Hematopoietic multipotent progenitor cell (in vitro differentiated cells): ENCODE measurements around the gene CTIF. TPM values are rescaled to one million over a fixed set of nuclear protein-coding genes. Genes with fewer than 3 reads are reported as not detected.

Experiments used
- DNase-seq, 3 donors: peaks; one replicate each; pipeline ENCODE4 v3.0.0-alpha.2; 2011 to 2015; ENCODE audit warnings: low read depth in 2 of 3, low spot score in 2 of 3
- total RNA-seq: library from RNA; depleted of rRNA; stranded (reverse); fragments of >200 nt; gene quantifications from one replicate; pipeline ENCODE4 v1.2.3, GENCODE V29; 2012

Gene CTIF
- total RNA-seq, 1 donor: 8.6 TPM

DNA sequence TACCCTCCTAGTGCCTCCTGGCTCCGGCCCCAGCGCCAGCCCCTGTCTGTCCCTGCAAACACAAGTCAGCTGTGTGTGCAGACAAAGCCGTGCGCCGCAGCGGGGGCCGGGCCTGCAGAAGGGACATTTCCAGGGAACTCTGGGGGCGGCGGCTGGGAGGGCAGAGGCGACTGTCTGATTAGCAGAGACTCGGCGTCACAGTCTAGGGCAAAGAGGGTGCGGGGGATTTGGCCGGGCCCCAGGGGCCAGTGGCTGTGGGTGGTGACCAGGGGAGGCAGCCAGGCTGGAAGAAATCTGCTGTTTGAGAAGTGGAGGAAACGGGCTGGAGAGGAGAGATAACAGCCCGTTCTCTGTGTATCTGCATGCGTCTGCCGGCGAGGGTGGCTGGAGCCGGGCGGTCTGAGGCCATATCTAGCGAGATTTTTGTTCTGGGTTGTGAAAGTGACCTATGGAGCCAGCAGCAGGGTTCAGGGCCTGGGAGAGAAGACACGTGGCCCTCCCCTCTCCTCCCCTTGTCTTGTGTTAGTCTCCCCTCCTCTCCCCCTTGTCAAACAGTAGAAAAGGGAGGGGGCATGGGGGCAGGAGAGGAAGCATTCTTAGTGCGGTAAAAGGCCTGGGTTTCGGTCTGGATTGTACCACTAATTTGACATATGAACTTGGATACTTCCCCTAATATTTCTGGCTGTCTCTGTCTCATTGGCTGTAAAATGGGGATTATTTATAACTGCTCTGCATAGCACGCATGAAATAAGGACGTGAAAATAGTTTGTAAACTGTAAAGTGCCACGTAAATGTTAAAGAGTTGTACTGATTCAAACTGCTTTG, 242.5 kb downstream of the CTIF start:
- peak in 2 of 3 donors; percentile 83 to 91 for DNase-seq

DNA sequence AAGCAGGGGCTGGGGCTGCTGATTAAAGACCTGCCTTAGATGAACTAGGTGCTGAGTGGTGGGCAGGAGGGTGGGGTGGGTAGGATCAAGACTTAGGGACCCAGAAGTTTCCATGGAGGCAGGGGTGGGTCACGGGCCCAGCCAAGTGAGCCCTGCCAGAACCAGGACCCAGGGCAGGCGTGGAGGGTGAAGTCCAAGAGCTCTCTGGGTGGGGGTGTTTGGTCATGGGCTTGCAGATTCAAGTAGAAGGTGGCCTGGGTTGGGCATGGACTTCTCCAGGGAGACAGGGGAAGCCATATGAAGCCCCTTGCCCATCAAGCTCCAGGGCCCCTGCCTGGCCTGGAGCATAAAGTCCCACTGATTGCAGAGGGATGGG, 243.1 kb downstream of the CTIF start:
- DNase-seq: no peak

DNA sequence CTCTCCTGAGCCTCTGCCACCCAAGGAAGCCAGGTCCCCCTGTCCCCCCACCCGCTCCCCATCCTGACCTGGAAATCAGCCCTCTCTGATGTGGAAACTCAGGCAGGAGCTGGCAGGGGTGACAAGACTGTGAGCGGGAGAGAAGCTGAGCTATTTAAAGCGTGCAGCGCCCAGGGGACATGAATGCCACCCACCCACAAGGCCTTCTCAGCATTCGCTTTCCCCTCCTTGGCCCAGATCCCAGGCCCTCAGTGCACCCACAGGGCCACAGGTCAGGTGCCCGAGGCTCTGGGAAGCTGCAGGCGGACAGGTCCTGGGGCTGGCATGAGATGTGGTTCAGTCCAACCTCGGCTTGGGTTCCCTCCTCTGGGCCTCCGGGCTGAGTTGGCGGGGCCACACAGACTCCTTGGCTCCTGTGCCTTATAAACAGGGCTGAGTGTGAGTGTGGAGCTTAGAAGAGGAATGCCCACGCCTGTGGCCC, 243.6 kb downstream of the CTIF start:
- no peak for DNase-seq

DNA sequence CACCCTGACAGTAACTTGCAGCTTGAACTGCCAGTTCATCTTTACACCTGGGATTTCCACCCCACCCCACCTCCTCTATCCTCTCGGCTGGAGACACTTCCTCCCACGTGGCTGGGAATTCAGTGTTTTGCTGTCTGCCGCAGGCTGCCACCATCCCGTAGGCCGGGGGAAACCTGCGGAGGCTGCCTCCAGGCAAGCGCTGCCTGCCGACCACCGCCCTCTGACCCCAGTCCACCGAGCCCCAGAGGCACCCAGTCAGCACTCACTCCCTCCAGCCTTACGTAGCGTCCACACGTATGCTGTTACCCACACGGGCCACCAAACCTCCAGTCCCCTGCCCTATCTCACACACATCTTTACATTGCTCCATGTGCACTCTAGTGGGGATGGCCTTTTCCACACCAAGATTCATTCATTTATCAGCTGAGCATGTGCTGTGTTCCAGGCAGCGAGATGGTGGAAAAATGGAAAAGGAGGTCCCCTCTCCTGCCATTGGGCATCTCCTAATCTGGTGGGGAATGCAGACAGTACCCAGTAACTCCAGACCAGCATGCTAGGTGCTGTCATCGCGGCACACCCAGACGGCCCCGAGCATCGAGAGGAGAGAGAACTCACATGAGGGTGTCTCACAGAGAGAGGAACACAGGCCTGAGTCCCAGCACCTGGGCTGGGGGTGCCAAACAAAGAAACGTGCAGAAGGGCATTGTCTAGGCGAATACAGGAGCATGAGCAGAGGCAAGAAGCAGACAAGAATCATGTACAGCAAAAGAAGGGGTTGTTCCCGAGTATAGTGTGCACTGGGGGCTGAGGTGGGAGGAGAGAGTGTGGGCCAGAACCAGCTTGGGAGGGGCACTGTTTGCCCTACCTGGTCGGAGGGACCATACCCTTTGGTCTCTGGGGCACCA, 245.0 kb downstream of the CTIF start:
- no peak for DNase-seq

DNA sequence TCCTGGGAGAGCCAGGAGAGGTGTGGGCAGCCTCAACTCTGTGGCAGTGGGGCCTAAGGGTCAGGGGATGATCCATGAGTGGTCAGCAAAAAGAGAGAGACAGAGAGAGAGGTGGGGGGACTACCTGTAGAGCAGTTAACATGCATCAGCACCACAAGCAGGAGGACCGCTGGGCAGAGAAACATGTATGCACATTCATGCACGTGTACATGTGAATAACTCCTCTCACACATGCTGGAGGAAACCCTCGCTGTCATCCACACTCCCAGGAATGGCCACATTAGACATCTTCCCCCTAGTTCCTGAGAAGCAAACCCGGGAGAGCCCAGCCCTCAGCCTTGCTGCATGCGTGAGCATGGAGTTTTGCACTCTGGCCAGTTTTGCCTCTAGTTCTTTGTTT, 245.8 kb downstream of the CTIF start:
- no peak for DNase-seq

DNA sequence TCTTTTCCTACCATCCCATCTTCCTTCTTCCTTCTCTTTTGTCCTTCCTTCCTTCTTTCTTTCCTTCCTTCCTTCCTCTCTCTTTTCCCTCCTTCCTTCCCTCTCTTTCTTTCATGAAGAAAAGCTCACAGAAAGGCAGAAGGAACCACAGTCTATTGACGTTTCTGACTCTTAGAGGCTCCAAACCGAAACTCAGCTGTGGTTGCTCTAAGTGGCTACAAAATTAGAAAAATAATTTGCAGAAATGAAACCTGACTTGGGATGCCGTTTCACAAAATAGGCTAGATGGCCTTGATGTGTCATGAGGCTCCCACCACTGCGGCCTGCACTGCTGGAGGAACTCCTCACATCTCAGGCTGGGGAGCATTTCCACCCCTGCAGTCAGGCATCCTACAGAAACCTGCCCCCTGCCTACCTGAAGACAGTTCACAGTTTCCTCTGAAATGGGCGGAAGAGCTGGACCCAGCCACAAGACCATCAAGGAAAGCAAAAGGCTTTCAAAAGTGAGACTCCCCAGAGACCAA, 246.3 kb downstream of the CTIF start:
- DNase-seq: peak in 1 of 3 donors; percentile 17

DNA sequence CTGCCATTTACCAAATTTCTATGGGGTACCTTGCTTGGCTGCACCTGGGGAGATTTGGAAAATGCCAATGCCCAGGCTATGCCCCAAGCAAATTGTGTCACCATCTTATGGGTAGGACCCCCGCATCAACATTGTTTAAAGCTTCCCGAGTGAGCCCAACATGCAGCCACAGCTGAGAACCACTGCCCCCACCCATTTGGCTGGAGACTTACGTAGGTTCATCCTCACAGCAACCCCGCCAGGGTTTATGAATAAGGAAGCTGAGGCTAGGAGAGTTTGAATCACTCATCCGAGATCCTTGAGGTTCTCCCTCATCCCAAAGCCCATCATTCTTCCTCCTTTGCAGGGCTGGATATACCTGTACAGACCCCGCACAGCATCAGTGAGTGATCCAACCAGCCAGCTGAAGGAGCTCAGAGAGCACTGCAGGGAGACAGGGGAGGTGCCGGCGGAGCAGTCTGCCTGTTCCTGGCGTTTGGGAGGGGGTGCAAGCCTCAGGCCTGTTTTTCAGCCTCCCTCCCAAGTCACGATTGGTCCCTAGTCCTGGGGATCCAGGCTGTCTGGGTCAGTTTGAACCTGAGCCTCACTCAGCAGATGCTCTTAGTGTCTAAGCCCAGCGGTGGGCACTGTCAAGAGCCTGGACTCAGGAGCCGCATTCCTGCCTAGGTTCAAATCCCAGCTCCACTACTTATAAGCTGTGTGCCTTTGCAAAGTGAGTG, 247.1 kb downstream of the CTIF start:
- no peak for DNase-seq

DNA sequence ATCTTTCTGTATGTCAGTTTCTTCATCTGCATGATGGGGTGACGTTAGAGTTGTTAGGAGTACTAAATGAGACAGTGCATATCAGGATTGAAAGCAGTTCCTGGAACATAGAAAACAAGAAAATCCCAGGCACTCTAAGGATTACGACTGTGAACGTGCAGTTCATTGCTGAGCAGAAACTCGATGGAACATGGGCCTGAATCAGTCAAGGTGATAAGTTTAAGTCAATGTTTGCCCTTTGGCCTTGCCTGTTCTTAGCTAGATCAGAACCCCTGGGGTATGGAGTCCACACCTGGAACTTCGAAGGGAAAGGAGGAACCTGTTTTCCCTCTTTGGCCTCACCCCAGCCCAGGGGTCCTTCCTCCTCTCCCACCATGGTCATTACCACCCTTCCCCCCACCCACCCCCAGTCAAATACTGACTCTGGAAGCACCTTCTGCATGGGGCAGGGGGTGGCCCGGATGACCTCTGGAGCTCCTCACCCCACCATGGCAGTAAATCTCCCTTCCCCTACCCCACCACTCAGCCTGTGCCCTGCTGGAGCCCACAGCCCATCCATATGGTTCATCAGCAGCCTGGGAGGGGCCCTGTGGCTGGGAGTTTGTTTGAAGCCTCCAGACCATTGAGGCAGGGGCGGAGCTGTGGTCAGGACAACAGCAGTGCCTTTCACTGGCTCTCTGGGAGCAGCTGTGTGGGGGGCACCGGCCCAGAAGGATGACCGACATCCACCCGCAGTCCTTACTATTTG, 247.8 kb downstream of the CTIF start:
- DNase-seq: no peak

DNA sequence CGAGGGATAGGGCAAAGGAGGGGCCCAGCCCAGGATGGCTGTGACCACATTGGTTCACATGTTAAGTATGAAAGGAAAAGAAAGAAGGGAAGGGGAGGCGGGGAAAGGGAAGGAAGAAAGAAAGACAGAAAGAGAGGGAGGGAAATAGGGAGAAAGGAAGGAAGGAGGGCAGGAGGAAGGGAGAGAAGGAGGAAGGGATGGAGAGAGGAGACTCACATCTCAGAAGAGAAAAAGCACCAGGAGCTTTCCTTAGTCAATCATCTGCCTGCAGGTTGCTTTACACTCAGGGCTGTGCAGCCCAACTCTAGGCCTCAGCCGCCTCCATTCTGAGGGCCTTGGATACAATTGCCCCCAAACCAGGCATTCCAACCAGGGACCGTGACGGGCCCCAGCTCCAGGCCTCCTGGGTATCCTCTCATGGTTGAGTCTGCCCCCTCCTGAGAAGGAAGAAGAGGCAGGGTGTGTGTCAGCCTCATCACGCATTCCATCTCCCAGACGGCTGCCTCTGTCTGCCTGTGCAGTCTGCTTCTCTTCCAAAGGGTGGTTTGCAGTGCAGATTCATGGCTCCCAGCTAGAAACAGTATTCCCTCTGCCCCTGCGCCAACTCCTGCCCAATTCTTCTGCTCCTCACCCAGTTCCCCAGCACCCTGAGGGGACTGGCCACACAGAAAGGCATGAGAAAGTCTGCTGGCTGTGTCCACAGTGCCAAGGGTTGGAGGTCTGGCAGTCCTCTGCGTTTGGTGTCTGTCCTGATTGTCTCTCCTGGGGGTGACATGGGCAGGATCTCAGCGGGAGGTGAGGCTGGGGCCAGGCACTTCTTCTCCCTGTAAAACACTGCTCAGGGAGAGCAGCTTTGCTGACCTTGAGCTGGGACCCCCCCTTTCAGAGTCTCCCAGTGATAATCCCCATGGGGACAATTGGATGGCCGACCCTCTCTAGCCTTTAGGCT, 248.6 kb downstream of the CTIF start:
- DNase-seq: no peak

DNA sequence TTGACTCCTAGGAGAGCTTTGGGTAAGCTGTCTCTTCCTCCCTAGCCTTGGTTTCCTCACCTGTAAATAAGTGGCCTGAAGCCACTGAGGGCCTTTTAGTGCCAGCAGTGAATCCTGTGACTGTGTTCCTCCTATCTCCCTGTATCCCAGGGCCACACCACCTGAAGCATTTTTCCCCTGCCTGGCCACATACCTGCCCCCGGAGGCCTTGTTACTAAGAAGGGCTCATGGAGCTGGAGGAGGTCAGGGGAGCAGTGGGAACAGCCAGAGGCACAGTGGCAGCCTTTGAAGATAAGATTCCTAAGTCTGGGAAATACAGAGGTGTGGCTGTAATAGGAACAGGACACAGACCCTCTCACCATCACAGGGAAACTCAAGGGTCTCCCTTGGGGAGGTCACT, 249.5 kb downstream of the CTIF start:
- DNase-seq: no peak

DNA sequence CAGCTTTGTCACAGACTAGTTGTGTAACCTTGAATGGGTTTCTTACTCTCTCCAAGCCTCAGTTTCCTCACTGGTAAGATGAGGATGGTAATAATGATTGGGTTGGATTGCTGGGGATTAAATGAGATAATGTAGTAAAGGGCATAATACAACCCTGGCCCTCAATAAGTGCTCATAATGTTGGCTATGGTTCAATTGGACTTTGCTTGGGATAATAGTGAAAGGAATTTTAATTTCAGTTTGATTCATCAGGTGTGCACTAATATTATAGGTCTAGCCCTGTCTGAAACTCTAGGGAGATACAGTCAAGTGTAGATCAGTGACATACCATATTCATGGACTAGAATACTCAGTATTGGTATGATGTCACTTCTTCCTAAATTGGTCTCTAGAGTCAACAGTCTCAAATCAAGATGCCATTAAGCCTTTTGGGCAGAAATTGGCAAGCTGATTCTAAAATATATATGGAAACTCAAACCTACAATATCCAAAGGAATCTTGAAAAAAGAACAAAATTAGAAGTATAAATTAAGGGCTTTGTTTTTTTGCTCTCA, 250.5 kb downstream of the CTIF start:
- no peak for DNase-seq

DNA sequence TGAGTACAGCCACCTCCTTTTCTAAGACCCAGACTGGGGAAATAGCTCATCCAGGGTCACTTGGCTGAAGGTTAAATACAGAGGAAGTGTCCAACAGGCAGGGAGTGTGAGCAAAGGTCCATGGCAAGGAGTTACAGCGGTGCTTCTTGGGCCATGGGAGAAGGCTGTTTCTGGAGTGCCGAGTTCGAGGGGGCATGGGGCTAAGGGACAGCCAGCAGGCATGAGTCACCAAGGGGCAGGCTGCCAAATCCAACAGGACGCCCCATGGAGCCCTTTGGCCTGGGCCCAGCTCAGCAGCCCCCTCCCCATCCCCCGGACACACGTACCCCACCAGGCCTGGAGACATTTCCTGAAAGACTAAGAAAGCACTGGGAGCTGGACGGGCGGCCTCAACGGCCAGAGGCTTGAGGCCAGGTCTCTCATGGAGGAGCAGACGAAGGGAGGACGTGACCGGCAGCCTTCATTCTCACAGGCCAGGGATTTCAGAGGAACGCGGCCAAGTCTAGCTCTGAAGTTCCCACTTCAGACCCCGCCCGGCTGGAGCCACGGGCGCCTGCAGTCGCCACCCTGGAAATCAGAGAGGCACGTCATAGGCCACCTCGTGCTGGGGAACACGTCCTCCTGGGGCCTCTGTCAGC, 251.5 kb downstream of the CTIF start:
- no peak for DNase-seq

DNA sequence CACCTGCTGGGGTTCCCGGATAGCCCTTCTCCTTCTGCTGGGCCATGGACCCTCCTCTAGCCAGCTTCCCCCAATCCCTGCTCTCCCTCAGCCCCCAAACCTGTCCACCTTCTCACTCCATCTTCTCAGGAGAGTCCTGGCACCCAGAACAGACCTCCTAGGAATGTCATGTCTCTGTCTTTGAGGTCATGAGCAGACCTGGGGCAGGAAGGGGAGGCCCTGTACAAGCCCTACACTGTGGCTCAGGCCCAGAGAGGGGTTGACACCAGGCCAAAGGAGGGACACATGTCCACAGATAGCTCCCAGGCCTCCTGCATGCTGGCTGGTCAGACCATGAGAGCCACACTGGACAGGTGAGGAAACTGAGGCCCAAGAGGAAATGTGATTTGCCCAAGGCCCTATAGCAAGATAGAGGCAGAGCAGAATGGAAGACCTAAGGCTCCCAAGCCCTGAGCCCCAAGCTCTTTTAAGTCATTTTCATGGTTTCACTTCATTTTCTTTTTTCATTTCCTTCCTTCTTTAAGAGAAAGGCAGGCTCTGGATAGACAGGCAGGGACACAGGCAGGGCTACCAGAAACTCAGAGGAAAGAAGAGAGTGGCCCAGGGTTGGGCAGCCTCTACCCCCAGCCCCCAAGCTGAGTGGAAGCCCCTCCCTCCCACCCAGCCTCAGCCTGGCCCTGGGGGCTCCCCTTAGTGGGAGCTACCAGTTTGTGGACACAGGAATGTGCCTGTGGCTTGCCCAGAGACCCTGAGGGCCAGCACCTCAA, 252.2 kb downstream of the CTIF start:
- DNase-seq: no peak

DNA sequence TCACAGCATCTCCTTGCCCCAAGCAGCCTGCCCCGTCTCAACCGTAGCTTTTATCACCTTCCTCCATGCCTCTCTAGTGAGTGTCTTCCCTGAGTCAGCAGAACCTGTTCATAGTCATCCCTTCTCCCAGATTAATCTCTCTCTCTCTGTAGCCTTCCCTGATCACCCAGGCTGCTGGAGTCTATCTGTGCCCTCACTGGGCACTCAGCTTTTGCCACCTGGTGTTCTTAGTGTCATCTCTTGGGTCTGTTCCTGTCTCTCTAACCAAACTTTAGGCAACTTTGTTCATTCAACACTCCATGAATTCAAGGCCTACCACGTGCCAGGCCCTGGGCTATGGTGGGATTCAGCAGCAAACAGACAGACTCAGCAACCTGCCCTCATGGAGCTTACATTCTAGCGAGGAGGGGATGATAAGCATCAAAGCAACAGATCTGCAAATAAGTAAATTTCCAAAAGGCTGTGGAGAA, 252.8 kb downstream of the CTIF start:
- DNase-seq: no peak

DNA sequence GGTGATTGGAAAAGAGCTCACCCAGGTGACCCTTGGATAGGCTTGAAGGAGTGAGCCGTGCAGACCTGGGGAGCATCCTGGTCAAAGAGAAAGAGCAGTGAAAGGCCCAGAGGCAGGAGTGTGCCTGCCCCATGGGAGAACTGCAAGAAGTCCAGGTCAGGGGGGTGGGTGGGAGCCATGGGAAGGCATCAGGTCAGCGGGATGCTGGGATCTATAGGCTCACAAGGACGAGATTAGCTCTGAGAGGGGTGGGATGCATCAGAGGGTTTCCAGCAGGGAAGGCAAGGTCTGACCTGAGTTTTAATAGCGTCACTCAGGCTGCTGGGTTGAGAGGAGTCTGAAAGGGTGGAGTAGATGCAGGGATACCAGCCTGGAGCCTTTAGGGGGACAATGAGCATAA, 253.3 kb downstream of the CTIF start:
- DNase-seq: no peak

DNA sequence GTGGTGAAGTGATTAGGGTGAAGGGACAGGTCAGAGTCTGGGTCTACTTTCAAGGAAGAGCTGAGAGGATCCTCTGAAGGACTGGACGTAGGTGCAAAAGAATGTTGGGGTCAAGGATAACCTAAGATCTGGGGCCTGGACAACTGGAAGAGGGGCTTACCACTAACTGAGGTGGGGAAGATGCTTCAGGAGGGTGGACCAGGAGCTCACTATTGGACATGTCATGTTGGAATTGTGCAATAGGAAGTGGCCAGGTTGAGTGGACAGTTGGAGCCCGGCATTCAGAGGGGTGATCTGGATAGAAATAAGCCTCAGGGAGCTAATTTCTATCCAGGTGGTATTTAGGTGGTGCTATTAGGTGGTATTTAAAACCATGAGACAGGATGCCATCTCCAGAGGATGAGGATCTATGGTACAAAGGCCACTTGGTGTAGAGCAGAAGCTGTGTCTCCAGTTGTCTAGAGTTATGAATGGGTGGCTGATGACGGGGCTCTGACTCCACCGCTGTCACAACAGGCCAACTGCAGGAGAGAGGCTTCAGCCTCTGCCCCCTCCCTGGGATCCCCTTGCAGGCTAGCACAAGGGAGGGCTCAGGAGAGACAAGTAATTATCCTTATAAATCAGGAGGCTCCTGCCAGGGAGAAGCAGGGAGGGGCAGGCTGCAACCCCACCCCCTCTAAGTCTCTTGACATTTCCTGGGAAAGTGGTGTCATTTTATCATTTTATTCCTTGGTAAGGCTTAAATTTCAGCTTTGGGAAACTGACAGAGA, 254.0 kb downstream of the CTIF start:
- DNase-seq: no peak
